Right lobe of liver (tissue), 6 donors: ENCODE measurements around the gene THSD7A. TPM values are rescaled to one million over a fixed set of nuclear protein-coding genes. Genes with fewer than 3 reads are reported as not detected.
A peak's percentile ranks its signal among the peaks of the same experiment; 100 is the strongest.

Experiments
- ATAC-seq, 4 donors: fragments of 200-7000 bp; cut with Tn5 transposase; one replicate each; pipeline ENCODE4 v1.9.1; 2020; ENCODE audit warnings: mild to moderate bottlenecking in 4 of 4, moderate library complexity in 4 of 4
- DNase-seq, 3 donors: peaks; one replicate each; pipeline ENCODE4 v3.0.0-alpha.2; 2020
- H3K27ac ChIP-seq, 3 donors: fragments of 200-600 bp; one replicate each; pipeline ENCODE4 v1.8.0; 2022
- H3K27me3 ChIP-seq, 2 donors: fragments of 200-600 bp; one replicate each; pipeline ENCODE4 v1.8.0; 2022
- H3K36me3 ChIP-seq, 4 donors: fragments of 200-600 bp; sonication (generic) in 1 of 4; one replicate each; pipeline versions ENCODE4 v1.5.1 to v1.8.0; 2017 to 2022; ENCODE audit warnings: control low read depth in 1 of 4
- H3K4me1 ChIP-seq, 4 donors: fragments of 200-600 bp; sonication (generic) in 1 of 4; one replicate each; pipeline versions ENCODE4 v1.5.1 to v1.8.0; 2017 to 2022; ENCODE audit warnings: control low read depth in 1 of 4
- H3K4me3 ChIP-seq, 3 donors: fragments of 200-600 bp; one replicate each; pipeline ENCODE4 v1.8.0; 2022
- H3K9me3 ChIP-seq, 4 donors: fragments of 200-600 bp; sonication (generic) in 1 of 4; one replicate each; pipeline versions ENCODE4 v1.5.1 to v1.8.0; 2017 to 2022; ENCODE audit warnings: control low read depth in 1 of 4
- CTCF ChIP-seq, 4 donors: fragments of 200-600 bp in 3 of 4; fragments of 450-650 bp in 1 of 4; IDR thresholded peaks; one replicate each; pipeline versions ENCODE4 v1.5.1 to v1.8.0; 2016 to 2022; ENCODE audit warnings: antibody characterized with exemption in 4 of 4, mild to moderate bottlenecking in 2 of 4
- POLR2A ChIP-seq: fragments of 450-650 bp; IDR thresholded peaks from one replicate; pipeline ENCODE4 v1.6.1; 2017; ENCODE audit warnings: antibody characterized with exemption, mild to moderate bottlenecking
- WGBS: methylation state at CpG from one replicate; pipeline ENCODE4 v1.1.6; 2018; ENCODE audit warnings: low coverage, low lambda C conversion rate; ENCODE audit not compliant: insufficient coverage; ENCODE audit errors: missing lambda C conversion rate; 5-methylcytosine and 5-hydroxymethylcytosine counted together
- intact Hi-C, 2 donors: fragments of 100-400 bp; cut with DNase I; formaldehyde crosslinking; loops; one replicate each; pipeline versions ENCODE4 v1.11.2 to v1.14.1; 2022
- total RNA-seq, 6 experiments: library from RNA; depleted of rRNA in 2 of 6; stranded (reverse); fragments of >200 nt in 2 of 6; fragmentation: NEBNext Ultra II Directional in 3 of 6; extraction: Animal tissue kit (Norgen Biotek cat#: 25700) in 3 of 6; gene quantifications; one replicate each; pipeline versions ENCODE4 v1.1.0 to v1.2.4, GENCODE V29; 2016 to 2023
- donor health status: DM: no; HTN: yes; CAD: no.
- donor health status: DM: no; HTN: no; CAD: no.
- donor health status: DM: no; HTN: no; CAD: no.
- donor health status: DM: no; HTN: yes; CAD: no.
- donor health status: DM: no; HTN: yes; CAD: no.

THSD7A gene
- total RNA-seq, 6 experiments from 2014 or later: 1.1 to 2.5 (median 1.4) TPM

GRCh38 chr7:11605749-11606148, 226.2 kb downstream of the THSD7A start:
- H3K4me3 ChIP-seq: no peak overlapping the region
- ATAC-seq (peak in 3 of 4 donors; percentile 16 to 50 (median 25)), DNase-seq (no peak)
- no peaks in the 10 kb centered on the region for H3K4me1 ChIP-seq
- no peaks in the 10 kb centered on the region for H3K27me3 ChIP-seq
- intact Hi-C loops: no loop called here
- no peak for TF ChIP-seq POLR2A
- no peak overlapping the region for H3K27ac ChIP-seq
- H3K36me3 ChIP-seq: no peaks in the 10 kb centered on the region
- H3K9me3 ChIP-seq: no peaks in the 10 kb centered on the region

GRCh38 chr7:11604505-11604904, 227.5 kb downstream of the THSD7A start:
- H3K27me3 ChIP-seq: no peaks in the 10 kb centered on the region
- ATAC-seq (no peak), DNase-seq (no peak)
- H3K4me1 ChIP-seq: no peaks in the 10 kb centered on the region
- TF ChIP-seq CTCF (IDR thresholded peaks at IDR 0.05): no peak
- TF ChIP-seq POLR2A: no peak
- H3K4me3 ChIP-seq: no peak overlapping the region
- H3K9me3 ChIP-seq: no peaks in the 10 kb centered on the region
- 86% methylated on average over 1 of the region's 1 CpG for WGBS
- intact Hi-C loops: no loop called here
- H3K36me3 ChIP-seq: no peaks in the 10 kb centered on the region
- no peak overlapping the region for H3K27ac ChIP-seq

GRCh38 chr7:11601761-11602160, 230.2 kb downstream of the THSD7A start:
- Histone ChIP-seq H3K36me3 (no peaks in the 10 kb centered on the region), H3K27me3 (no peaks in the 10 kb centered on the region), H3K9me3 (no peaks in the 10 kb centered on the region), H3K4me3 (no peak overlapping the region), H3K4me1 (no peaks in the 10 kb centered on the region), H3K27ac (no peak overlapping the region)
- intact Hi-C loops: no loop called here
- no peak for TF ChIP-seq CTCF (IDR thresholded peaks at IDR 0.05)
- no peak for DNase-seq
- no peak for ATAC-seq

GRCh38 chr7:11593322-11593721, 238.7 kb downstream of the THSD7A start:
- Histone ChIP-seq H3K36me3 (no peaks in the 10 kb centered on the region), H3K9me3 (no peaks in the 10 kb centered on the region), H3K27ac (peak overlapping the region in 2 of 3 donors; percentile 21 to 31), H3K4me3 (peak overlapping the region in 1 of 3 donors; percentile 19), H3K4me1 (peaks cover 0 to 7% (median 0%) of the 10 kb centered on the region in 4 donors), H3K27me3 (no peaks in the 10 kb centered on the region)
- no peak for DNase-seq
- intact Hi-C loops: no loop called here
- ATAC-seq: peak; percentile 85 to 94 (median 86)
- WGBS: 54% methylated on average over 5 of the region's 5 CpGs
- TF ChIP-seq POLR2A: no peak
- TF ChIP-seq CTCF (IDR thresholded peaks at IDR 0.05): no peak

GRCh38 chr7:11592699-11593098, 239.3 kb downstream of the THSD7A start:
- H3K27ac ChIP-seq: peak overlapping the region in 2 of 3 donors; percentile 21 to 31
- H3K4me1 ChIP-seq: peaks cover 0 to 7% (median 0%) of the 10 kb centered on the region in 4 donors
- 30% methylated on average over 3 of the region's 3 CpGs for WGBS
- H3K4me3 ChIP-seq: peak overlapping the region in 1 of 3 donors; percentile 19
- no peak for TF ChIP-seq POLR2A
- no peaks in the 10 kb centered on the region for H3K9me3 ChIP-seq
- peak; percentile 71 to 91 (median 85) for ATAC-seq
- no peak for DNase-seq
- H3K27me3 ChIP-seq: no peaks in the 10 kb centered on the region
- H3K36me3 ChIP-seq: no peaks in the 10 kb centered on the region
- intact Hi-C loops: no loop called here

GRCh38 chr7:11591943-11592342, 240.1 kb downstream of the THSD7A start:
- intact Hi-C loops: no loop called here
- H3K36me3 ChIP-seq: no peaks in the 10 kb centered on the region
- no peak overlapping the region for H3K27ac ChIP-seq
- no peaks in the 10 kb centered on the region for H3K9me3 ChIP-seq
- ATAC-seq (no peak), DNase-seq (no peak)
- TF ChIP-seq CTCF (IDR thresholded peaks at IDR 0.05): no peak
- H3K4me1 ChIP-seq: peaks cover 0 to 7% (median 0%) of the 10 kb centered on the region in 4 donors
- no peak overlapping the region for H3K4me3 ChIP-seq
- H3K27me3 ChIP-seq: no peaks in the 10 kb centered on the region
